Activated CD4-positive, CD25-positive, alpha-beta regulatory T cell treated with anti-CD3 and anti-CD28 coated beads, Interleukin-2, amount 50 U/mL, for 24 hours (primary cell): Measurements from ENCODE around the gene DBNL.

Experiments used
- ATAC-seq, 2 donors: fragments of 150-1000 bp; cut with Tn5 transposase; one replicate each; pipeline ENCODE4 v1.10.0; 2021; ENCODE audit warnings: mild to moderate bottlenecking in 1 of 2, moderate library complexity in 1 of 2

DBNL gene

GRCh38 chr7:44078521-44078920 is 34.0 kb downstream of the DBNL start:
- no peak for ATAC-seq

- no peak for ATAC-seq
Observed at GRCh38 chr7:44079331-44080021, 35.0 kb downstream of the DBNL start.

DNA sequence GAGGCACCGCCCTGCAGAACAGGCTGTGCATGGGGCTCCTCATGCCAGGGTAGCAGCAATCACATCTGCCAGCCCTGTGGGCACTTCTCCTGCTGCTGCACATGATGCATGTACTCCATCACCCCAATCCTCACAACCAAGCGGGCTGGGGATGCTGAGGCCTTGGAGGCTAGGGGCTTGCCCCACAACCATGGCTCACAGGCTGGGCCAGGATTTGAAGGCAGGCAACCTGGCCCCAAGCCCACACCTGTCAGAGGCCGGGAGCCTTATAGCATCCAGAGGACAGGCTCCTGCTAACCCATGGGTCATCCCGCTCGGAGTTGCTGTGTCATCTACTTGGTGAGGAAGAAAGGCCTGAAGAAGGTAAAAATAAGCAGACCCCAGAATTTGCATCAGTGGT is 35.6 kb downstream of the DBNL start:
- ATAC-seq: no peak

DNA sequence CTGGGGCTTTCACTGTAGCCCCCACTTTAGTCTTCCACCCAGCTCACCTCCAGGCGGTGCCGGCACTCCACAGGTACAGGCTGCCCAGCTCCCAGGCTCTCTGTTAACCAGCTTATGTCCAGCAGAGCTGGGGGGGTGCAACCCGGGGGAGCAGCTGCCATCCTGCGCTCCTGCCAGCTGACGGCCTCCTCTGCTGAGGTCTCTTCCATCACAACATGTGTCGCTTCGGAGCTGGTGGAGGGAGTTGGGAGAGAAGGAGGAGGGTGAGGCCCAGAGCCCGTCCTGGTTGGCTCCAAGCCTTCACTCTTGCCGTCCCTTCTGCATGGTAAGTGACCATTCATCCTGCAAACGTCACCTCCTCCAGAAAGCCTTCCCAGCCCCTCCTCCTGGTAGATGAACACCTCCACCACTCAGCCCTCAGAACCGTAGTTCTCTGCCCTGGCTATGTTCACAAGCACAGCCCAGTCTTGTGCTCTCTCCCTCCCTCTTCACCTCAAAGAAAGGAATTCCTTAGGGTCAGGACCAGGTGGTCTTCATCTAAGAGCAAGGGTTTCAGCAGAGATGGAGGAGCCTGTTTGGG is 36.3 kb downstream of the DBNL start:
- no peak for ATAC-seq

DNA sequence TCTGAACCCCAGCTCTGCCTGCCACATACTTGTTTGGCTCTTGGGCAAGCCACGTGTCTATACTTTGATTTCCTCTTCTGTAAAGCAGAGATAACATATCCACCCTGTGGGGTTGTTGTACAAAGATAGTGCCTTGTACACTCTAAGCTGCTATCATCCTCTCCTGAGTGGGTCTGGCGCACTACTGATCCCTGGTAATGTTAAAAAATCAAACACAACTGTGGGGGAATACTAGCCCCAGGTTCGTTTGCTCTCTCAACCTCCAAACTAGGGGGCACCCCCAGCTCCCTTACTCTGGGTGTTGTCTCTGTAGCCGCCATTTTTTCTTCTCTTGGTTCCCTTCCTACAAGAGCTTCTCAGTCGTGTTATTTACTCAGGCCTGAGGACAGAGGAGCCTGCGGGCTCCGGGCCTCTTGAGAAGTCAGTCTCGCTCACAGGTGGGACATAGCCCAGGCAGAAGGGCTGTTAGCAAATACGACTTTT is 36.8 kb downstream of the DBNL start:
- no peak for ATAC-seq

- ATAC-seq: peak; percentile 94 to 96
Observed at GRCh38 chr7:44082541-44083207, 38.2 kb downstream of the DBNL start.

GRCh38 chr7:44083796-44084195 is 39.3 kb downstream of the DBNL start:
- ATAC-seq: no peak

GRCh38 chr7:44084701-44085100 is 40.2 kb downstream of the DBNL start:
- no peak for ATAC-seq

- no peak for ATAC-seq
Observed at GRCh38 chr7:44085546-44085945, 41.0 kb downstream of the DBNL start.

DNA sequence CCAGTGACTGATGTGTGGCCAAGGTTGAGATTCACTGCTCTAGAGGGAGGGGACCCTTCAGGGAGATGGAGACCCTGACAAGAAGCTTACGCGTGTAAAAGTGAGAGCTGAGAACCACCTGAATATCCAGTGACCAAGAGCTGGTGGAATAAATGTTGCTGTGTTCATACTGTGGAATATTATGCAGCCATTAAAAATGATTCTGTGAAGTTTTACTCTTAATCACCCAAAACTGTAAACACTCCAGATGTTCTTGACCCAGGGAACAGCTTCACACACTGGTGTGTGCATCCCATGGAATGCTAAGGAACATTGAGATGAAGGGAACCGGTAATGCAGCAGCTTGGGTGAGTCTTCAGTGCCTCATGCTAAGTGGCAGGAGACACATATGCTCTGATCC is 42.1 kb downstream of the DBNL start:
- no peak for ATAC-seq

- no peak for ATAC-seq
Observed at GRCh38 chr7:44087911-44088838, 43.7 kb downstream of the DBNL start.

DNA sequence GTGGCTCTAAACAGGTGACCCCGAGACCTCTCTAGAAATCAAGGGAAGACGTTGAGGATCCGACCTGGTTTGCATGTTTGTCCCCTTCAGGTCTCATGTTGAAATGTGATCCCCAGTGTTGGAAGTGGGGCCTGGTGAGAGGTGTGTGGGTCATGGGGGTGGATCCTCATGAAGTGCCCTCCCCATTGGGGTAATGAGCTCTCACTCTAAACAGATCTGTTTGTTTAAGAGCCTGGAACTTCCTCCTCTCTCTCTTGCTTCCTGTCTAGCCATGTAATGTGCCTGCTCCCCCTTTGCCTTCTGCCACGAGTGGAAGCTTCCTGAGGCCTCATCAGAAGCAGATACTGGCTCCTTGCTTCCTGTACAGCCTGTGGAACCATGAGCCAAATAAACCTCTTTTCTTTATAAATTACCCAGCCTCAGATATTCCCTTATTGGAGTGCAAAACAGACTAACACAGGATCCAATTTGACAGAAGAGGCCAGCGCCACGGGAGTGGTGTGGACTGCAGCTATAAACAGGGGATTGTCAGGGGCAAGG is 48.7 kb downstream of the DBNL start:
- no peak for ATAC-seq

DNA sequence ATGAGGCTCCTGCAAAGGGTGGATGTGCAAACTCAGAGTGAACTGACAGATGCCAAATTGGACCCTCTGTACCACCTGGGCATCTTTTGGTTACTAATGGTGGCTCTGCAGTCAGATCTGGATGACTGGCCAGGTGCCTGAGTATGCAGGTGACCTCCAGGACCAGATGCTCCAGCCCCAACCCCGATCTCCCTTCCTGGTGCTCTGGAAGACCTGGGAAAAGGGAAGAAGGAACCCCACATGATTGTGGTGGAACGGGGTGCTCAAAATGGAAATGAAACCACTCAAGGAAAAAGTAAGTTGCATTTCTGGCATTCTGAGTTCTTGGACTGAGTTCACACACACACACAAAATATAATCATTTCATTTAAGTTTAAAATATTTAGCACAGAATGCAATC is 49.9 kb downstream of the DBNL start:
- ATAC-seq: no peak

- no peak for ATAC-seq
Observed at GRCh38 chr7:44094883-44095592, 50.5 kb downstream of the DBNL start.

DNA sequence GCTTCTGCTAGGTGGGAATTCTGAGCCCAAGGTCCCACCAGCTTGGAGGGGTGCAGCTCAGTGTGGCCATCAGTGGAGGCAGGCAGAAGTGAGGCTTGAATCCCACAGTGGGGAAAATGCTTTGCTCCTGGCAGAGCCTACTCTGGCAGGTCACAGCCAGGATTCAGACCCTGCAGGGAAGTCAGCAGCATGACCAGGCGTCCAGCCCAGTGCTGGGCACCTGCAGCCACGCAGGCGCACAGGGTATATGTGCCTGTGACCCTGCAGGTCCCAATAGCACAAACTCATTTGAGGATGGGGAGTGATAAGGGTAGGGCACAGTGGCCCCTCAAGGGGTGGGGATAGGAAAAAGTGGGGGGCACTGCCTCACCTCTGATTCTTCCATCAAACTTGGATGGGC is 51.3 kb downstream of the DBNL start:
- no peak for ATAC-seq

- ATAC-seq: no peak
Observed at GRCh38 chr7:44096326-44096881, 51.9 kb downstream of the DBNL start.

- peak; percentile 46 to 60 for ATAC-seq
Observed at GRCh38 chr7:44097064-44097932, 52.8 kb downstream of the DBNL start.

- ATAC-seq: no peak
Observed at GRCh38 chr7:44098092-44099068, 53.9 kb downstream of the DBNL start.

DNA sequence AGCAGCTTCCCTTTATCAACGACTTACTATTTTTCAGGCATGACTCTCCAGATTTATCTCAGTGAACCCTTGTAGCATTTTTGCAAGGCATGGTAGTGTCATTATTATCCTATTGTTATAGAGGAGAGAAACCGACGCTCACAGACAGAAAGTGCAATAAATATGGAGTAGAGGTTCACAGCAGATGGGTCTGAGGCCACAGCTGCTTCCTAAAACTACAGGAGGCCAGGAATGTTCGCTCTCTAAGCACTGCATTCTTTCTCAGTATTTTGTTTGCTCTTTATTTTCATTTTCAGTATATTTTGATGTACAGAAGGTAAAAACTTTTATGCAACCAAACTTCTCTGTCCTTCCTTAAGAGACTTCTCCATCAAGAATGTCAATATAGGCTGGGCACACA is 55.2 kb downstream of the DBNL start:
- no peak for ATAC-seq
